H1 (cell line): ENCODE measurements around the gene STKLD1. TPM values are rescaled to one million over a fixed set of nuclear protein-coding genes. Genes with fewer than 3 reads are reported as not detected.
A peak's percentile ranks its signal among the peaks of the same experiment; 100 is the strongest.

Experiments used
- CTCF ChIA-PET: fragments of 300-600 bp; sonication (Branson Sonifier 250); formaldehyde crosslinking; loops from one replicate; lab custom pipeline; 2021; ENCODE audit not compliant: partially characterized antibody; lab: Charles Lee
- POLR2A ChIA-PET: fragments of 300-600 bp; sonication (Branson Sonifier 250); formaldehyde crosslinking; loops from one replicate; lab custom pipeline; 2021; ENCODE audit warnings: inconsistent platforms; ENCODE audit not compliant: partially characterized antibody; lab: Charles Lee
- DNase-seq, 2 experiments: peaks; one replicate each; pipeline versions ENCODE4 v3.0.0 to v3.0.0-alpha.2; 2010 to 2022; ENCODE audit warnings: low spot score in 2 of 2, low read depth in 1 of 2, mixed read lengths in 1 of 2
- FAIRE-seq: peaks from 2 replicates; lab custom pipeline; 2011; peaks lifted over from hg19 to GRCh38; lab: Jason Lieb, UNC
- H2AFZ ChIP-seq: 2 replicates; pipeline ENCODE4 v1.8.1; 2012; ENCODE audit warnings: low read length, inconsistent platforms
- H2AK5ac ChIP-seq: 2 replicates; pipeline ENCODE4 v1.6.1; 2013; ENCODE audit warnings: low read depth, low read length
- H2BK120ac ChIP-seq: replicated peaks from 2 replicates; pipeline ENCODE3; 2013; ENCODE audit warnings: low read depth, low read length, inconsistent platforms
- H2BK12ac ChIP-seq: 2 replicates; pipeline ENCODE4 v1.6.1; 2013; ENCODE audit warnings: low read depth, low read length
- H2BK15ac ChIP-seq: 2 replicates; pipeline ENCODE4 v1.6.1; 2013; ENCODE audit warnings: low read length
- H2BK20ac ChIP-seq: 2 replicates; pipeline ENCODE4 v1.6.1; 2013; ENCODE audit warnings: low read length
- H2BK5ac ChIP-seq: 2 replicates; pipeline ENCODE4 v1.6.1; 2013; ENCODE audit warnings: low read depth, low read length
- H3K14ac ChIP-seq: 2 replicates; pipeline ENCODE4 v1.6.1; 2013; ENCODE audit warnings: inconsistent platforms; ENCODE audit not compliant: insufficient read length
- H3K18ac ChIP-seq: 2 replicates; pipeline ENCODE4 v1.6.1; 2013; ENCODE audit warnings: low read length; ENCODE audit errors: extremely low read depth
- H3K23ac ChIP-seq: 2 replicates; pipeline ENCODE4 v1.6.1; 2013; ENCODE audit warnings: inconsistent platforms; ENCODE audit not compliant: insufficient read length
- H3K23me2 ChIP-seq: 2 replicates; pipeline ENCODE4 v1.6.1; 2013; ENCODE audit warnings: low read depth, low read length
- H3K27ac ChIP-seq: 2 replicates; pipeline ENCODE4 v1.6.1; 2011; ENCODE audit warnings: low read depth, low read length, inconsistent platforms
- H3K27me3 ChIP-seq, 4 experiments: replicated peaks in 1 of 4; 1 replicate in 1 of 4; 2 replicates in 3 of 4; pipeline versions ENCODE4 v1.6.1 to v1.8.1; 2011 to 2013; ENCODE audit warnings: low read length in 3 of 4, mild to moderate bottlenecking in 3 of 4, inconsistent platforms in 2 of 4, mixed read lengths in 2 of 4, moderate library complexity in 1 of 4; ENCODE audit not compliant: control insufficient read depth in 3 of 4, insufficient read depth in 3 of 4; ENCODE audit errors: extremely low read depth in 1 of 4
- H3K36me3 ChIP-seq, 4 experiments: 2 replicates each; pipeline versions ENCODE4 v1.6.1 to v1.8.1; 2011 to 2013; ENCODE audit warnings: mild to moderate bottlenecking in 4 of 4, low read length in 3 of 4, moderate library complexity in 2 of 4, control low read depth in 1 of 4, inconsistent platforms in 1 of 4; ENCODE audit not compliant: insufficient read depth in 4 of 4, control insufficient read depth in 2 of 4
- H3K4ac ChIP-seq: replicated peaks from 2 replicates; pipeline ENCODE3; 2013; ENCODE audit warnings: low read length, low read depth, mixed read lengths, inconsistent platforms; ENCODE audit not compliant: insufficient read length
- H3K4me1 ChIP-seq, 4 experiments: replicated peaks in 1 of 4; 1 replicate in 1 of 4; 2 replicates in 3 of 4; pipeline versions ENCODE4 v1.6.1 to v1.8.1; 2011 to 2013; ENCODE audit warnings: low read length in 3 of 4, inconsistent platforms in 2 of 4, mixed read lengths in 1 of 4; ENCODE audit not compliant: insufficient read depth in 4 of 4, control insufficient read depth in 3 of 4
- H3K4me2 ChIP-seq, 2 experiments: 2 replicates each; pipeline versions ENCODE4 v1.6.1 to v1.8.1; 2011 to 2013; ENCODE audit warnings: low read depth in 2 of 2, low read length in 2 of 2, control low read depth in 1 of 2, inconsistent platforms in 1 of 2, mild to moderate bottlenecking in 1 of 2; ENCODE audit not compliant: insufficient read depth in 1 of 2
- H3K4me3 ChIP-seq, 4 experiments: fragments of 200-600, 300-600 bp in 1 of 4; sonication (generic), shearing (Covaris generic), sonication (Bioruptor Twin) in 1 of 4; 2 replicates each; pipeline versions ENCODE4 v1.5.1 to v1.8.1; 2011 to 2016; ENCODE audit warnings: low read length in 4 of 4, low read depth in 3 of 4, control low read depth in 2 of 4, inconsistent platforms in 2 of 4, mild to moderate bottlenecking in 2 of 4, mixed read lengths in 1 of 4, moderate library complexity in 1 of 4; ENCODE audit not compliant: insufficient read depth in 2 of 4; ENCODE audit errors: extremely low read depth in 1 of 4
- H3K56ac ChIP-seq: replicated peaks from 2 replicates; pipeline ENCODE3; 2013; ENCODE audit warnings: low read depth, mild to moderate bottlenecking, mixed read lengths, low read length, inconsistent platforms; ENCODE audit not compliant: insufficient read length
- H3K79me1 ChIP-seq: 2 replicates; pipeline ENCODE4 v1.6.1; 2013; ENCODE audit warnings: low read depth, low read length, control low read depth
- H3K79me2 ChIP-seq, 2 experiments: 2 replicates each; pipeline versions ENCODE4 v1.6.1 to v1.8.1; 2012 to 2013; ENCODE audit warnings: low read length in 2 of 2, mild to moderate bottlenecking in 2 of 2, inconsistent platforms in 1 of 2; ENCODE audit not compliant: insufficient read depth in 2 of 2, control insufficient read depth in 1 of 2
- H3K9ac ChIP-seq, 4 experiments: replicated peaks in 1 of 4; 1 replicate in 1 of 4; 2 replicates in 3 of 4; pipeline versions ENCODE4 v1.6.1 to v1.8.1; 2011 to 2013; ENCODE audit warnings: low read depth in 3 of 4, low read length in 3 of 4, control low read depth in 2 of 4, mild to moderate bottlenecking in 2 of 4, moderate library complexity in 2 of 4, inconsistent platforms in 1 of 4; ENCODE audit errors: extremely low read depth in 1 of 4
- H3K9me3 ChIP-seq, 2 experiments: 2 replicates each; pipeline versions ENCODE4 v1.6.1 to v1.8.1; 2012 to 2013; ENCODE audit warnings: mild to moderate bottlenecking in 2 of 2, moderate library complexity in 2 of 2, control low read depth in 1 of 2, inconsistent platforms in 1 of 2, low read depth in 1 of 2, low read length in 1 of 2, mixed read lengths in 1 of 2; ENCODE audit not compliant: insufficient read depth in 2 of 2
- H4K20me1 ChIP-seq, 2 experiments: replicated peaks in 1 of 2; 2 replicates each; pipeline versions ENCODE3 to v1.8.1; 2011 to 2013; ENCODE audit warnings: inconsistent platforms in 2 of 2, low read length in 2 of 2, mild to moderate bottlenecking in 1 of 2; ENCODE audit not compliant: insufficient read depth in 2 of 2, control insufficient read depth in 1 of 2
- H4K5ac ChIP-seq: 2 replicates; pipeline ENCODE4 v1.6.1; 2013; ENCODE audit warnings: low read length, low read depth, mixed read lengths, inconsistent platforms; ENCODE audit not compliant: insufficient read length
- H4K8ac ChIP-seq: 2 replicates; pipeline ENCODE4 v1.8.0; 2013; ENCODE audit warnings: mild to moderate bottlenecking, moderate library complexity, low read length, inconsistent platforms; ENCODE audit not compliant: insufficient read depth; ENCODE audit errors: extremely low read depth
- H4K91ac ChIP-seq: replicated peaks from 2 replicates; pipeline ENCODE3; 2013; ENCODE audit warnings: low read length, mixed read lengths, inconsistent platforms; ENCODE audit not compliant: insufficient read length
- JUN ChIP-seq: IDR thresholded peaks from 2 replicates; pipeline ENCODE4 v1.6.1; 2011; ENCODE audit warnings: low read depth, mild to moderate bottlenecking, improper control_type of control experiment, low read length
- JUND ChIP-seq: IDR thresholded peaks from 2 replicates; pipeline ENCODE4 v1.6.1; 2011; ENCODE audit warnings: mild to moderate bottlenecking, improper control_type of control experiment, low read length
- SP1 ChIP-seq: IDR thresholded peaks from 2 replicates; pipeline ENCODE4 v1.6.1; 2011; ENCODE audit warnings: low read depth, low read length
- WGBS, 2 experiments: shearing (Covaris generic) in 1 of 2; methylation state at CpG; one replicate each; pipeline versions ENCODE4 v1.1.6 to v1.1.7; 2013 to 2015; ENCODE audit warnings: low lambda C conversion rate in 2 of 2, mixed read lengths in 2 of 2, inconsistent platforms in 1 of 2, low coverage in 1 of 2, missing lambda C conversion rate in 1 of 2; ENCODE audit not compliant: insufficient replicate concordance in 2 of 2, insufficient coverage in 1 of 2, insufficient read length in 1 of 2; ENCODE audit errors: extremely low coverage in 1 of 2, missing lambda C conversion rate in 1 of 2; 5-methylcytosine and 5-hydroxymethylcytosine counted together
- polyA plus RNA-seq, 7 experiments: library from polyadenylated mRNA; depleted of rRNA in 3 of 7; stranded (reverse) in 5 of 7; unstranded in 2 of 7; fragments of >200 nt in 5 of 7; fragments of 200-250 nt in 2 of 7; gene quantifications; 1 replicate in 5 of 7; 2 replicates in 1 of 7; 4 replicates in 1 of 7; pipeline versions ENCODE4 v1.2.1 to v1.2.3, GENCODE V29; 2011 to 2013; ENCODE audit warnings: missing spikeins in 2 of 7, mixed read lengths in 2 of 7
- total RNA-seq: library from RNA; stranded (reverse); fragmentation: NEBNext Ultra II Directional; extraction: Animal tissue kit (Norgen Biotek cat#: 25700); gene quantifications from 2 replicates; pipeline ENCODE4 v1.2.1, GENCODE V29; 2021
- TF ChIP-seq, protein P1 (sequence below): IDR thresholded peaks from 2 replicates; pipeline ENCODE4 v1.6.1; 2012; ENCODE audit warnings: low read length, inconsistent platforms

The STKLD1 gene
- total and polyA plus RNA-seq, 2 of the 8 experiments (the other 6 are each of a cell fraction or from before 2014, with no cell fraction given), result 0.26 TPM; not detected in 1

DNA sequence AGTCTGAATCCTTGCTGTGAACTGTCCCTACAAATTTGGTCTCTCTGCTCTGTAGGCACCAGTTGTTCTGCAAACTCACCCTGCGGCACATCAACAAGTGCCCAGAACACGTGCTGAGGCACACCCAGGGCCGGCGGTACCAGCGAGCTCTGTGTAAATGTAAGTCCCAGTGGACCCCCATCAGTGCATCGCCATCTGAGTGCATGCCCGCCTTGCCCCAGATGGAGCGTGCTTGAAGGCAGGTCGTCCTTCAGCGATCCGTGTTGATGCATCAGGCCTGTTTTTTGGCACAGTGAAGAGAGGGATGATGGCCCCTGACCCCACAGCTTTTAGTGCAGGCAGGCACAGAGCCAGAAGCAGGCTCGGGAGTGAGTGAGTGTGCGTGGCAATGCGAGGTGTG lies 18.5 kb upstream of the STKLD1 start:
- no peak for FAIRE-seq
- no peak overlapping the region for H3K9ac ChIP-seq

More for the DNA sequence above, 18.5 kb upstream of the STKLD1 start:
- Histone ChIP-seq H3K27ac (no peak overlapping the region), H2BK20ac (no peak overlapping the region), H2BK15ac (no peak overlapping the region), H3K23ac (no peak overlapping the region), H2BK5ac (no peak overlapping the region), H3K14ac (no peak overlapping the region), H2AFZ (no peak overlapping the region), H2BK120ac (no peak overlapping the region), H3K36me3 (peaks cover 4 to 31% (median 19%) of the 10 kb centered on the region in 4 experiments; a peak in 7 of 8 replicates), H3K4me3 (peak overlapping the region in 2 of 4 experiments; percentile 72 to 97; a peak in 4 of 8 replicates), H3K23me2 (peaks cover 2% of the 10 kb centered on the region; the same call in 1 of the 2 replicates), H3K79me2 (peaks cover 0 to 20% of the 10 kb centered on the region in 2 experiments; a peak in 2 of 4 replicates), H2AK5ac (no peak overlapping the region), H3K4me2 (peak overlapping the region; percentile 69 to 76; a peak in 3 of 4 replicates), H4K8ac (no peak overlapping the region), H3K18ac (no peak overlapping the region), H4K20me1 (peaks cover 14 to 15% of the 10 kb centered on the region in 2 experiments), H4K91ac (no peak overlapping the region), H4K5ac (no peak overlapping the region), H3K27me3 (no peaks in the 10 kb centered on the region), H3K9me3 (no peaks in the 10 kb centered on the region), H3K4ac (no peak overlapping the region), H3K79me1 (peaks cover 2% of the 10 kb centered on the region; the same call in 1 of the 2 replicates), H3K56ac (no peak overlapping the region), H2BK12ac (no peak overlapping the region), H3K4me1 (peaks cover 0 to 8% (median 3%) of the 10 kb centered on the region in 4 experiments; a peak in 5 of 7 replicates)
- DNase-seq, result no peak
- ChIA-PET CTCF (interaction anchor here (0.7 to 8.2 kb wide), 12 partner anchors 11 to 170 kb away, joined by 3 to 90 read pairs (median 6); partner anchors contain the start of genes MED22 and RPL7A), POLR2A (interaction anchor here (1.1 to 16.1 kb wide), 6 partner anchors 13 to 112 kb away, joined by 3 to 461 read pairs (median 4); partner anchors contain the start of genes MED22, RPL7A, STKLD1 and SURF4)
- TF ChIP-seq JUN (no peak), SP1 (no peak), JUND (no peak)
- TF ChIP-seq, protein P1, sequence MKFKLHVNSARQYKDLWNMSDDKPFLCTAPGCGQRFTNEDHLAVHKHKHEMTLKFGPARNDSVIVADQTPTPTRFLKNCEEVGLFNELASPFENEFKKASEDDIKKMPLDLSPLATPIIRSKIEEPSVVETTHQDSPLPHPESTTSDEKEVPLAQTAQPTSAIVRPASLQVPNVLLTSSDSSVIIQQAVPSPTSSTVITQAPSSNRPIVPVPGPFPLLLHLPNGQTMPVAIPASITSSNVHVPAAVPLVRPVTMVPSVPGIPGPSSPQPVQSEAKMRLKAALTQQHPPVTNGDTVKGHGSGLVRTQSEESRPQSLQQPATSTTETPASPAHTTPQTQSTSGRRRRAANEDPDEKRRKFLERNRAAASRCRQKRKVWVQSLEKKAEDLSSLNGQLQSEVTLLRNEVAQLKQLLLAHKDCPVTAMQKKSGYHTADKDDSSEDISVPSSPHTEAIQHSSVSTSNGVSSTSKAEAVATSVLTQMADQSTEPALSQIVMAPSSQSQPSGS, result no peak
- 90% methylated on average over 14 of the region's 14 CpGs; no CpG with 5 or more reads in 1 of the 2 experiments for WGBS, 2 experiments
